GM18867 (cell line): ENCODE data around the gene ALX4.

Source experiments
- ATAC-seq: cut with Tn5 transposase; IDR thresholded peaks from one replicate; pipeline ENCODE4 v1.9.1; 2021; ENCODE audit warnings: mild to moderate bottlenecking, moderate library complexity; ENCODE audit not compliant: unreplicated experiment

ALX4 gene

DNA sequence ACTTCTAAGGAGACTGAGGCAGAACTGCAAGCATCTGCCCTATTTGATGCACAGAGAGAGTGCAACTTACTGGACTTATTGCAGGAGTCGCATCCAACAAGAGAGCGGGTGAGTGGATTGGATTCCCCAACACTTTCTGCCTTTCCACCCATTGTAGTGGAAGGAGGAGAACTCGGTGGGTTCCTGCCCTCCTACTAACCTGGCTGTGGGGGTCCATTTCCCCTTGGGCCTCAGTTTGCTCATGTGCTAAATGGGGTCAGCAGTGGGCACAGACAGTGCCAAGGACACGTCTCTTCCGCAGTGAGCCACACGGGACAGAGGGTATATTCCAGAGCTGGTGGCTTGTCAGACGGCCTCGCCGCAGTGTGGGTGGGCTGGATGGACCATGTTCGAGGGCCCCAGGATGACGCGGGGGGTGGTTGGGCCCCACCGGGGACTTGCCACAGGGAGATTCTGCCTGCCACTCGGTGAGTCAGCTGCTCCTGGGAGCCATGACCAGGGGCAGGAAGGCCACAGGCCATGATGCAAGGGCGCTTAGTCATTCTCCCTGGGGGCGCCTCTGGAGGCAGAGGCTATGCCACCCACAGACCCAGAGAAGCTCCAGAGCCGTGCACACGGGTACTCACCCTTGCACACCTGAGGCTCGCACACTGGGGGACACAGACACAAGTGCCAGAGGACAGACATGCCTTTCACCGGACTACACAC lies 8.2 kb downstream of the ALX4 start:
- no peak for ATAC-seq

GRCh38 chr11:44300844-44301563 lies 8.9 kb downstream of the ALX4 start:
- ATAC-seq: no peak

- no peak for ATAC-seq
Measured at GRCh38 chr11:44298862-44299261, 11.1 kb downstream of the ALX4 start.

- no peak for ATAC-seq
Measured at GRCh38 chr11:44290208-44290607, 19.7 kb downstream of the ALX4 start.

DNA sequence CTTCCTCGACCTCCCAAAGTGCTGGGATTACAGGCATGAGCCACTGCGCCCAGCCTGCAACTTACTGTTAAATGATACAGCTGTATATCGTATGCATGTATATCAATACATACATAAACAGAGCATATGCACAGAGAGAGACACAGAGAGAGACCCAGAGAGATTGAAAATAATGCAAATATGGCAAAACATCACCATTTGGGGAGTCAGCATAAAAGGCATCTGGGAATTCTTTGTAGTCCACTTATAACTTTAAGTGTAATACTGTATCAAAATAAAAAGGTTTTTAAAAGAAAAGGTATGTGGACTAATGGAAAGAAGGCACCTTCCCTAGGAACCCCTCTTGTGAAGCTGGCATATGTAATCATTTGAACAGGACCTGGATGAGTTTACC lies 21.8 kb downstream of the ALX4 start:
- ATAC-seq: no peak

- ATAC-seq: no peak
Measured at GRCh38 chr11:44286911-44287310, 23.0 kb downstream of the ALX4 start.

DNA sequence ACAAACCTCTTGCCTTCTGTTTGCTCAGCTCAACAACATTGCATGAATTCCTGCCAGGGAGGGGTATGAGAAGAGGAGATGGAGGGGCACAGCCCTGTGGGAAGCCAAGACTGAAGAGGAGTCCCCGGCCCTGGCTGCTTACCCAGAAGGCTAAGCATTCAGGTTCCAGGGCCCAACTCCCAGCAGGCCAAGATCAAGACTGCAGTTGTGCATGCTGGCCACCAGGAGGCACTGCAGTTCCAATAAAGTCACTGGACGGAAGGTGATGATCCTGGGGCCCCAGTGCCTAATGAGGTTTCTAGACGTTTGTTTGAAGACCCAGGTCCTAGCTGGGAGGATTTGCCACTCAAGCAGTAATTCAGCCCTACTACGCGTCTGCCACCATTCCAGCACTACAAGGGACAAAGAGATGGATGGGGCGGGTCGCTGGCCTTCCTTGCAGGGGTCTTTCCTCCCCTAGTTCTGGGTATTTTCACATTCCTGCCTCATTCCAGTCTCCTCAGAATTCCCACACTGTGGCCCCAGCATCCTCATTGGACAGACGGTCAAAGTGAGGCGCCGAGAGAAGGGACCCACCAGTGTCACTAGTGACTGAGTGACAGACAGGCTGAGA lies 23.6 kb downstream of the ALX4 start:
- no peak for ATAC-seq

- ATAC-seq: no peak
Measured at GRCh38 chr11:44285756-44286155, 24.2 kb downstream of the ALX4 start.

DNA sequence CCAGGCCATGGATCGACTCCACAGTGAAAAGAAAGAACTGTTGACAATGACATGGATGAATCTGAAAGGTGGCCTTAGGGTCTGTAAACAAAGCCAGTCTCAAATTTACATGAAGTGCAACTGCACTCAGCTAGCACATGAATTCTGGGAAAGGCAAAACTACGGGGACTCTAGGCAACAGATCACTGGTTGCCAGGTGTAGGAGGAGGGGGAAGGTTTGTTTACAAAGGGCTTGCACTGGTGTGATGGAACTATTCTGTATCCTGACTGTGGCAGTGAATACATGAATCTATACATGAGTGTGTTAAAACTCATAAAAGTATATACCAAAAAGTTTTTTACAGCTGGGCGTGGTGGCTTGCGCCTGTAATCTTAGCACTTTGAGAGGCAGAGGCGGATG lies 27.3 kb downstream of the ALX4 start:
- ATAC-seq: no peak

GRCh38 chr11:44281151-44281550 lies 28.8 kb downstream of the ALX4 start:
- no peak for ATAC-seq

GRCh38 chr11:44280257-44280656 lies 29.7 kb downstream of the ALX4 start:
- ATAC-seq: no peak

DNA sequence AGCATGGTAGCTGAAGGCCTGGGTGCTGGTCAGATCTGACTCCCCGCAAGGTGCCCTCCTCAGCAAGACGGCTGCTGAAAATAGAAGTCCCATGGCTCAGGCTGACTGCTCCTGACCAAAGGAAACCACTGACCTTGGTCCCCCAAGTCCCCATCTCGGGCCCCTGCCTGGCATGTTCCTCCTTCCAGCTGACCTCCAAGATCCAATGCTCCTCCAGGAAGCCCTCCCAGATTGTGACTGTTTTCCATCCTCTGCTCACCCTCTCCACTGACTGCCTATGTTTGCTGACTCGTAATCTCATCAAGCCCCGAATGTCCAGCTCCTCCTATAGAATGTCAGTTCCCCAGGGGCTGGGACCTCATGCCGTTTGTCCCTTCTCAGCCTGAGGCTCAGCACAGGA lies 30.5 kb downstream of the ALX4 start:
- no peak for ATAC-seq

- ATAC-seq: no peak
Measured at GRCh38 chr11:44277196-44278090, 32.5 kb downstream of the ALX4 start.

DNA sequence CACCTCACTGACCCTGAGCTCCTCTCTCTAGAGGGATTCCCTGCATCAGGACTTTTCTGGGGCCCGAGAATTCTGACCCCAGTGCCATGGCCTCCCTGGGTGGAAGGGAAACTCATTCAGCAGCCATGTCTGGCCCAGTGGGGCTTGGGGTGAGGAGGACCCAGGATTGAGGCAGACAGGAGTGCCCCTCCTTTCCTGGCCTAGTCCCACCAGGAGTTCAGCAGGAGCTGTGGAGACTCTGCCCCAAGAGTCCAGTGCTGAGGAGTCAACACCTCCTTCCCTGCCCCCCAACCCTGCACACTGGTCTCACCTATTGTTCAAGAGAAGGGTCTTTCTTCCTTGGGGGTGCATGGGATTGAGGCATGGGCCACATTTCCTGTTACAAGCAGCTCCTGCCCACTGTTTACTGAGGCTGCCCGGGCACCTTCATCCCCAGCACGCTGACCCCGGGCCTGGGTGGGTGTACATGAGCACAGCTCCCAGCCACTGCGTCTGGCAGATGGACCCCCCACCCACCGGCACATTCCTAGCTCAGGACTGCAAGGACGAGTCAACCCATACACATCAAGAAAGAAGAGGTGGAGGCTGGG lies 33.9 kb downstream of the ALX4 start:
- no peak for ATAC-seq

DNA sequence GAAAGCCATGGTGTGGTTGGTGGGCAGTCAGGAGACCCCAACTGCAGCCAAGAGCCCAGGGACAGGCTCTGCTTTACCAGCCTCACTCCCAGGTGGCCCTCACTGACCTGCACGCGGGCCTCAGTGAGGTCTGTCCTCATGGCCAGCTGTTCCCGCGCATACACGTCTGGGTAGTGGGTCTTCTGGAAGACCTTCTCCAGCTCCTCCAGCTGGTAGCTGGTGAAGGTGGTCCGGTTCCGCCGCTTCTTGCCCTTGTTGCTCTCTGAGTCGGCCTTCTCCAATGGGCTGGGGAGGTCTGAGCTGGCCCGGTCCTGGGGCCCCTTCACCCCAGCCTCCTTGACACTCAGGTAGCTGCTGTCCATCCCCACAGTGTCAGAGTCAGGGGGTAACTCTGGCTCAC lies 34.7 kb downstream of the ALX4 start:
- ATAC-seq: no peak

DNA sequence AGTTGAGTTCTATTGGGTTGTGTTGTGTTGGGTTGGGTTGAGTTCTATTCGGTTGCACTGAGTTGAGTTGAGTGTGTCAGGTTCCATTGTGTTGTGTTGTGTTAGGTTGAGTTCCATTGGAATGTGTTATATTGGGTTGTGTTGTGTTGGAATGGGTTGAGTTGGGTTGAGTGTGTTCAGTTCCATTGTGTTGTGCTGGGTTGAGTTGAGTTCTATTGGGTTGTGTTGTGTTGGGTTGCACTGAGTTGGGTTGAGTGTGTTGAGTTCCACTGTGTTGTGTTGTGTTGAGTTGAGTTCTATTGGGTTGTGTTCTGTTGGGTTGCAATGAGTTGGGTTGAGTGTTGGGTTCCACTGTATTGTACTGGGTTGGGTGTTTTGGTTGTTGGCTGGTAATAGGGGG lies 35.5 kb downstream of the ALX4 start:
- ATAC-seq: no peak

- no peak for ATAC-seq
Measured at GRCh38 chr11:44271286-44271685, 38.7 kb downstream of the ALX4 start.

- ATAC-seq: no peak
Measured at GRCh38 chr11:44270403-44271273, 39.3 kb downstream of the ALX4 start.

- ATAC-seq: no peak
Measured at GRCh38 chr11:44269369-44270351, 40.3 kb downstream of the ALX4 start.
